Measurements from ENCODE around the gene USP15.

USP15 gene

DNA sequence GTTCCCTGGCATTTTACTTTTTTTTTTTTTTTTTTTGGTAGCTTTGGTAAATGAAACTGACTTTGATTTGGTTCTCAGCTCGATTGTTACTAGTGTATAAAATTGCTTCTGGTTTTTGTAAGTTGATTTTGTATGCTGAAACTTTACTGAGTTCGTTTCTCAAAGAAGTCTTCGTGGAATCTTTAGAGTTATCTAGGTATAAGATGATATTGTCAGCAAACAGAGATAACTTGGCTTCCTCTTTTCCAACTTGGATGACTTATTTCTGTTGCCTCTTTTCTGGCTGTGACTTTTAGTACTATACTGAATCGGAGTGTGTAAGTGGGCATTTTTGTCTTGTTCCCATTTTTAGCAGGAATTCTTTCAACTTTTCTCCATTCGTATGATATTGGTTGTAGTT is 28.1 kb downstream of the USP15 start:
- peaks cover 8% of the 10 kb centered on the region for H3K4me1 ChIP-seq (ENCODE audit: control insufficient read depth, low read depth, low read length)
- no peak overlapping the region for H3K4me3 ChIP-seq (ENCODE audit: low read length)
- H3K27ac ChIP-seq (ENCODE audit: low read length), result no peak overlapping the region
- H3K36me3 ChIP-seq (ENCODE audit: control insufficient read depth, low read depth, low read length), result no peaks in the 10 kb centered on the region
- H3K9me3 ChIP-seq (ENCODE audit: control insufficient read depth, low read depth, low read length), result no peaks in the 10 kb centered on the region
- no peaks in the 10 kb centered on the region for H3K27me3 ChIP-seq (ENCODE audit: control insufficient read depth, insufficient read depth, low read length)
- H3K9ac ChIP-seq (ENCODE audit: low read length), result no peak overlapping the region

DNA sequence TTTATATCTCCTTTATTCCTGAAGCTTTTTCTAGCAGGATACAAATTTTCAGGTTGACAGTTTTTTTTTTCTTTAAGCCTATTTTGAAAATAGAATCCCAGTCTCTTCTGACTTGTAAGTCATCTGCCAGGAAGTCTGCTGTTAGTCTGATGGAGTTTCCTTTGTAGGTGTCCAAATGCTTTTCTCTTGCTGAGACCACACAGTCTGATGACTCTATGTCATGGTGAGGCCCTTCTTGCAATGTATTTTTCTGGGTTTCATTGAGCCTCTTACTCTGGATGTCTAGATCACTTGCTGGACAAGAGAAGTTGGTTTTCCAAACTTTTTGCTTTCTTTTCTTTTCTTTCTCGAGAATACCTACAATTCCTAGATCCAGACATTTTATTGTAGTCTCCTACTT is 30.6 kb downstream of the USP15 start:
- H3K9ac ChIP-seq (ENCODE audit: low read length), result no peak overlapping the region
- H3K9me3 ChIP-seq (ENCODE audit: control insufficient read depth, low read depth, low read length), result no peaks in the 10 kb centered on the region
- no peaks in the 10 kb centered on the region for H3K27me3 ChIP-seq (ENCODE audit: control insufficient read depth, insufficient read depth, low read length)
- H3K4me3 ChIP-seq (ENCODE audit: low read length), result no peak overlapping the region
- H3K4me1 ChIP-seq (ENCODE audit: control insufficient read depth, low read depth, low read length), result peaks cover 8% of the 10 kb centered on the region
- H3K27ac ChIP-seq (ENCODE audit: low read length), result no peak overlapping the region
- no peaks in the 10 kb centered on the region for H3K36me3 ChIP-seq (ENCODE audit: control insufficient read depth, low read depth, low read length)

DNA sequence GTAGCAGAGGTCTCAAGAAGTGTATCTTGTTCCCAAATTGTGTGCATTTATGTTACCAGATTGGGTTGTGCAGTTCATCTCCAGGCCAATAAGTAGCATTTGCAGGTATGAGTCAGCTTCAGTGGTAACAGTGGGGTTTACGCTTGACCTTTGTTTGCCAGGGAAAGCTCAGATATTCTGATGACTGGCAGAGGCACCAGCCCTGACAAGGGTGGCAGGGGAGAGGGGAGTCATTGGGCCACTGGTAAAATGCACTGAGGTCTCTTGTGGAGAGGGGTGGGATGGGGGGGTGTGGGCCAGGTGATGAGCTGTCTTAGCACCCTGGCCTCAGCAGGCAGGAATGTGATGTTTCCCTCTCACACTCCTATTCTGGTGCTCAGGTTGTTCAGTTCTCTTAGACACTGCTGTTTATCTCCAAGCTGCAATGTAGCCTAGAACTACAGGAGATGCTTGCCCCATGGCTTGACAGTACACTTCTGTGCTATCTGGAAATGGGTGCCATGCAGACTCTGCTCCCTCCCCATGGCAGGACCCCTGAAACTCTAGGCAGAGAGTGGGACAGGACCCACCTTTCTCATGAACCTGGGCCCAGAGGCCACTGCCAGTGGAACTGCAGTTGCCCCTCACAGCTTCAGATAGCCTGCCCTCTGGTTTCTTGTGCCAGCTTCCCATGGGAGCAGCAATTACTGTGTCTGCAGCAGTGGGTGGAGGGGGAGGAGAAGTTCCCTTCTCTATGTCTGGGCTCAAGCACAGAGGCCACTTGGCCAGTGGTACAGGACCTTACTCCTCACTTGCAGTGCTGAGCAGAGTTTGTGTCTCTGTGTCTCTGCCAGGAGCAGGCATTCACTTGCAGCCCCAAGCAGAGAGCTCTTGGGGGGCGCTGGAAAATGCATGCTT is 31.9 kb downstream of the USP15 start:
- Histone ChIP-seq H3K4me3 (ENCODE audit: low read length) (no peak overlapping the region), H3K9ac (ENCODE audit: low read length) (no peak overlapping the region), H3K27ac (ENCODE audit: low read length) (no peak overlapping the region), H3K27me3 (ENCODE audit: control insufficient read depth, insufficient read depth, low read length) (no peaks in the 10 kb centered on the region), H3K9me3 (ENCODE audit: control insufficient read depth, low read depth, low read length) (no peaks in the 10 kb centered on the region), H3K4me1 (ENCODE audit: control insufficient read depth, low read depth, low read length) (peaks cover 8% of the 10 kb centered on the region), H3K36me3 (ENCODE audit: control insufficient read depth, low read depth, low read length) (no peaks in the 10 kb centered on the region)

DNA sequence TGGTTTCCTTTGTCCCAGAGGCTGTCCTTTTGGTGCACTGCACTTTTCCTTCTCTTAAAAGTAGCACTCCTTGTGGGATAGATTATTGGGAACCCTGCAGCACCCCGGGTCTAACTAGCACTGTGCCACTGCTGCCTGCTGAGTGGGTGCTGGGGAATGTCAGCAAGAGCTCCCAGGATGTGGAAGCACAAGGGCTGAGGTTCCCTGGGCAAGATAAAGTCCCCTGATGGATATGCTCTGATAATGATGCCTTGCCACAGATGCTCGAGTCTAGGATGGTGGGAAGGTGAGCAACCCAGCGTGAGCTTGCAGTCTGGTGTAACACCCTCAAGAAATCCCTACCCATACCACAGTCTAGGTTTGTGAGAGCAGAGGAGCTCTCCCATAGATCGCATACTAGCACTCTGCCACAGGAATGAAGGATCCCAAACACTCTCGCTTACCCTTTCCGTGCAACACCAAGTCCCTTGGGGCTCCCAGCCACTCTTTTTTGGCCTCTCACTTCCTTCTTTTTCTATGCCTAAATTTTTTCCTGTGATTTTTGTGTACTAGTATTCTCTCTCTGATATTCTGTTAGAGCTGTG is 32.6 kb downstream of the USP15 start:
- Histone ChIP-seq H3K9me3 (ENCODE audit: control insufficient read depth, low read depth, low read length) (no peaks in the 10 kb centered on the region), H3K36me3 (ENCODE audit: control insufficient read depth, low read depth, low read length) (no peaks in the 10 kb centered on the region), H3K4me1 (ENCODE audit: control insufficient read depth, low read depth, low read length) (peaks cover 8% of the 10 kb centered on the region), H3K27me3 (ENCODE audit: control insufficient read depth, insufficient read depth, low read length) (no peaks in the 10 kb centered on the region), H3K9ac (ENCODE audit: low read length) (no peak overlapping the region), H3K27ac (ENCODE audit: low read length) (no peak overlapping the region), H3K4me3 (ENCODE audit: low read length) (no peak overlapping the region)

DNA sequence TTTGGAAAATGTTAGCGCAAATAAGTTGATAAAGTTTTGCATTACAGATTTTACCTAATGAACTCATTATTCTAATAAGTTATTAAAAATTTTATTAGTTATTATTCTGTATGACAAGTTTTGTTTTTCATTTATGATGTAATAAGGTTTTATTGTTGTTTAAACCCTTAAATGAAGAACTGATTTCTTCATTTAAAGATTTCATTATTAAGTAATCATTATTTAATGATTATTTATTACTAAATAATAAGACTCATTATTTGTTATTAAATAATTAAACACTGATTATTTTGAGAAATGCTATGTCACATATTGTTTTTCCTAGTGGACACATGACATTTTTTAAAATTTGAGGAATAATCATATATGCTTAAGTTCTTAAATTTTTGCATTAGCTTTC is 34.2 kb downstream of the USP15 start:
- no peak overlapping the region for H3K9ac ChIP-seq (ENCODE audit: low read length)
- peaks cover 8% of the 10 kb centered on the region for H3K4me1 ChIP-seq (ENCODE audit: control insufficient read depth, low read depth, low read length)
- no peak overlapping the region for H3K27ac ChIP-seq (ENCODE audit: low read length)
- no peaks in the 10 kb centered on the region for H3K36me3 ChIP-seq (ENCODE audit: control insufficient read depth, low read depth, low read length)
- H3K9me3 ChIP-seq (ENCODE audit: control insufficient read depth, low read depth, low read length), result no peaks in the 10 kb centered on the region
- H3K27me3 ChIP-seq (ENCODE audit: control insufficient read depth, insufficient read depth, low read length), result no peaks in the 10 kb centered on the region
- H3K4me3 ChIP-seq (ENCODE audit: low read length), result no peak overlapping the region

DNA sequence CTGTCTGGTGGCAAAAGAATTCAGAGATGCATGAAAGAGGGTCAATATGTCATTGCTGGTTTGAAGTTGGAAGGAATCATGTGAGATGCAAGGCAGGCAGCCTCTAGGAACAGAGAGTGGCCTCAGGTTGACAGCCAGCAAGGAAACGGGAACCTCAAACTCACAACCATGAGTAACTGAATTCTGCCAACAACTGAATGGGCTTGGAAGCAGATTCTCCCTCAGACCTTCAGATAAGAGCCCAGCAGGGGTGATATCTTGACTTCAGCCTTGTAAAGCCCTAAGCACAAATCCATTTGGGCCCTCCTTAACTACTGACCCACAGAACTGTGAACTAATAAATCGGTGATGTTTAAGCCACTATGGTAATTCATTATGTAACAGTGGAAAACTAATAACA is 35.8 kb downstream of the USP15 start:
- Histone ChIP-seq H3K27me3 (ENCODE audit: control insufficient read depth, insufficient read depth, low read length) (no peaks in the 10 kb centered on the region), H3K9me3 (ENCODE audit: control insufficient read depth, low read depth, low read length) (no peaks in the 10 kb centered on the region), H3K4me1 (ENCODE audit: control insufficient read depth, low read depth, low read length) (peaks cover 8% of the 10 kb centered on the region), H3K36me3 (ENCODE audit: control insufficient read depth, low read depth, low read length) (no peaks in the 10 kb centered on the region), H3K9ac (ENCODE audit: low read length) (no peak overlapping the region), H3K27ac (ENCODE audit: low read length) (no peak overlapping the region), H3K4me3 (ENCODE audit: low read length) (no peak overlapping the region)

DNA sequence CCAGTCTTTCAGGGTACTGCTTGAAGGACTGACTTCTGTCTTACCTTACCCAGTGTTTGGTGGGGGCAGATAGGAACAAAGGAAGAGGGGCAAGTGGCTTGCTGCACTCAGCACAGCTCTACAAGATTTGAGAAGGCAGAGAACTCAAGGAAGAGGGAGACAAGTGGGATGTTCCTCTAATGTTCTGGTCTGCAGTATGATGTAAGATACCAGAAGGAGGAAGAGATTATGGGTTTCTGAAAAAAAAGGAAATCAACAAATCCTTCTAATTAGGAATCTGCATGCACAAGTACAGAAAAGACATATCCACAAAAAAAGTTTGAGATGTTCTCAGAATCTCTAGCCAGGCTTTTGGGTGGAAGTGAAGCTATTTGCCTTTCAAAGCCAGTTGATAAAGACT is 37.1 kb downstream of the USP15 start:
- Histone ChIP-seq H3K4me1 (ENCODE audit: control insufficient read depth, low read depth, low read length) (peaks cover 5% of the 10 kb centered on the region), H3K27me3 (ENCODE audit: control insufficient read depth, insufficient read depth, low read length) (no peaks in the 10 kb centered on the region), H3K9ac (ENCODE audit: low read length) (no peak overlapping the region), H3K9me3 (ENCODE audit: control insufficient read depth, low read depth, low read length) (no peaks in the 10 kb centered on the region), H3K36me3 (ENCODE audit: control insufficient read depth, low read depth, low read length) (no peaks in the 10 kb centered on the region), H3K27ac (ENCODE audit: low read length) (no peak overlapping the region), H3K4me3 (ENCODE audit: low read length) (no peak overlapping the region)

DNA sequence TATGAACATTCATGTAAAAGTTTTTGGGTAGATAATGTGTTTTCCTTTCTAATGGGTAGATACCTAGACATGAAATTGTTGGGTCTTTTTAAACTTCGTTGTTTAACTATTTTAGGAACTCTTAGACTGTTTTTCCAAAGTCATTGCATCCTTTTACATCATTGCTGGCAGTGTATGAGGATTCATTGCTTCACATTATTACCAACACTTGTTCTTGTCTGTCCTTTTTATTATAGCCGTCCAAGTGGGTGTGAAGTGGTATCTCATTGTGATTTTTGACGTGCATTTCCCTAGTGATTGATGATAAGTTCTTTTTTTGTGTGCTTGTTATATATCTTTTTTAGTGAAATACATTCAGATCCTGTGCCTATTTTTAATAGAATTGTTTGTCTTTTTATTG is 39.4 kb downstream of the USP15 start:
- Histone ChIP-seq H3K4me1 (ENCODE audit: control insufficient read depth, low read depth, low read length) (no peaks in the 10 kb centered on the region), H3K36me3 (ENCODE audit: control insufficient read depth, low read depth, low read length) (peaks cover 9% of the 10 kb centered on the region), H3K4me3 (ENCODE audit: low read length) (no peak overlapping the region), H3K9ac (ENCODE audit: low read length) (no peak overlapping the region), H3K27ac (ENCODE audit: low read length) (no peak overlapping the region), H3K9me3 (ENCODE audit: control insufficient read depth, low read depth, low read length) (no peaks in the 10 kb centered on the region), H3K27me3 (ENCODE audit: control insufficient read depth, insufficient read depth, low read length) (no peaks in the 10 kb centered on the region)

DNA sequence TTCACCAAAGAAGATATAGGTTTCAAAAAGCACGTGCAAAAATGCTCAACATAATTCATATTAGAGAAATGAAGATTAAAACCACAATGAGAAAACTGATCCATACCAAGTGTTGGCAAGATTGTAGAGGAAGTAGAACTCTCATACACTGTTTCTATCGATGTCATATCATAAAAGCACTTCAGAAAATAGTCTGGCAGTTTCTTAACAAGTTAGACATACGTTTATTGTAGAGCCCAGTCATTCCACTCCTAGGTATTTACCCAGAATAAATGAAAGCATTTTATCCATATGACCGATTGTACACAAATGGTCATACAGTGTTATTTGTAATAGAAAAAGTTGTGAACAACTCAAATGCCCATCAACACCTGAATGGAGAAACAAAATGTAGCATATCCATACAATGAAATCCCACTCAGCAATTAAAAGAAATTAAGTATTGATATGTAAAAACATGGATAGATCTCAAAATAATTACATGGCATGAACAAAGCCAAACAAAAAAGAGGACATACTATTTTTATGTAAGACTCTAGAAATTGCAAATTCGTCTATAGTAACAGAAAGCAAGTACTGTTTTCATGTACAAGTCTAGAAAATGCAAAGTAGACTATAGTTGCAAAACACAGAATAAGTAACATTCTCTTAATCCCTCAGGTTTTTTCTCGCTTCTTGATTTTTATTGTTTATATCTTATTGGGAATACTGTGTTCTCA is 41.0 kb downstream of the USP15 start:
- no peaks in the 10 kb centered on the region for H3K4me1 ChIP-seq (ENCODE audit: control insufficient read depth, low read depth, low read length)
- peaks cover 9% of the 10 kb centered on the region for H3K36me3 ChIP-seq (ENCODE audit: control insufficient read depth, low read depth, low read length)
- H3K9me3 ChIP-seq (ENCODE audit: control insufficient read depth, low read depth, low read length), result no peaks in the 10 kb centered on the region
- H3K9ac ChIP-seq (ENCODE audit: low read length), result no peak overlapping the region
- H3K27me3 ChIP-seq (ENCODE audit: control insufficient read depth, insufficient read depth, low read length), result no peaks in the 10 kb centered on the region
- no peak overlapping the region for H3K27ac ChIP-seq (ENCODE audit: low read length)
- no peak overlapping the region for H3K4me3 ChIP-seq (ENCODE audit: low read length)

DNA sequence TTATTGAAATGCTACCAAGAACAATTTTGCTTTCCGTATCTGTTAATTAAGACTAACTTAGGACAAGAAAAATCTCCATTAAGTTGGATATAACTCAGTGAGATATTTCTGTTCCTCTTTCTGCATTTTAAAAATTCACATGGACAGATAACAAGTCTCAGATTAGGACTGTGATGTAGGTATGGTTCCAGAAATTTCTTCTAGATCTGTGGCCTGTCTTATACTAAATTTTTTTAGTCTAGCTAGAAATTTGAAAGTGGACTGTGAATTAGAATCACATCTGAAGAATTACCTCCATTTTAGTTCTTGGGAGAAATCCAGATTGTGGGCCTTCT is 41.6 kb downstream of the USP15 start:
- no peaks in the 10 kb centered on the region for H3K9me3 ChIP-seq (ENCODE audit: control insufficient read depth, low read depth, low read length)
- no peaks in the 10 kb centered on the region for H3K4me1 ChIP-seq (ENCODE audit: control insufficient read depth, low read depth, low read length)
- H3K4me3 ChIP-seq (ENCODE audit: low read length), result no peak overlapping the region
- H3K27me3 ChIP-seq (ENCODE audit: control insufficient read depth, insufficient read depth, low read length), result no peaks in the 10 kb centered on the region
- H3K36me3 ChIP-seq (ENCODE audit: control insufficient read depth, low read depth, low read length), result peaks cover 9% of the 10 kb centered on the region
- H3K27ac ChIP-seq (ENCODE audit: low read length), result no peak overlapping the region
- no peak overlapping the region for H3K9ac ChIP-seq (ENCODE audit: low read length)

DNA sequence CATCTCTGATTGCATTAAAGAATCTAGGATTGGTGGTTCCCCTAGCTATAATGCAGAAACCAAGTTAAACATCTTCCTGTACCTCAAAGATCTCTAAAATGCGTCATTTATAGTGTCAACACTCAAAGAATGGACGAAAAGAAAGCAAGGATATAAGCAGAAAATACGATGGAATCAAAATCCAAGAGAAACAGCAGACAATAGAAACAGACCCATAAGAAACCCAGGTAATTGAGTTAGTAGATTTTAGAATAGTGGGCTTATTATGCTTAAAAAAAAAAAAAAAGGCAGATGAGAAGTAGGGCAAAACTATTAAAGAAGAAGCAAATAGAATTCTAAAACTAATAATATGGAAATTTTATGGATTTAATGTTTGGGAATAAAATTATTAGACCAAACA is 44.4 kb downstream of the USP15 start:
- Histone ChIP-seq H3K4me1 (ENCODE audit: control insufficient read depth, low read depth, low read length) (no peaks in the 10 kb centered on the region), H3K27me3 (ENCODE audit: control insufficient read depth, insufficient read depth, low read length) (no peaks in the 10 kb centered on the region), H3K4me3 (ENCODE audit: low read length) (no peak overlapping the region), H3K27ac (ENCODE audit: low read length) (no peak overlapping the region), H3K9ac (ENCODE audit: low read length) (no peak overlapping the region), H3K36me3 (ENCODE audit: control insufficient read depth, low read depth, low read length) (peaks cover 9% of the 10 kb centered on the region), H3K9me3 (ENCODE audit: control insufficient read depth, low read depth, low read length) (no peaks in the 10 kb centered on the region)

All from iPS-18a (cell line).